Spleen (tissue), 11 donors: Measurements from ENCODE around the gene PPP1R17. TPM values are rescaled to one million over a fixed set of nuclear protein-coding genes. Genes with fewer than 3 reads are reported as not detected.
A peak's percentile ranks its signal among the peaks of the same experiment; 100 is the strongest.

Source experiments
- DNase-seq: peaks from one replicate; pipeline ENCODE4 v3.0.0-alpha.2; 2020
- H3K27ac ChIP-seq, 8 donors: fragments of 200-600 bp; sonication (generic) in 7 of 8; 1 replicate in 4 of 8; 2 replicates in 4 of 8; pipeline versions ENCODE4 v1.5.0 to v1.8.0; 2016 to 2021; ENCODE audit warnings: inconsistent platforms in 4 of 8, mild to moderate bottlenecking in 4 of 8, moderate library complexity in 1 of 8
- H3K27me3 ChIP-seq, 7 donors: fragments of 200-600 bp; sonication (generic) in 6 of 7; replicated peaks in 1 of 7; 1 replicate in 4 of 7; 2 replicates in 3 of 7; pipeline versions ENCODE4 v1.5.0 to v1.8.0; 2016 to 2021; ENCODE audit warnings: inconsistent platforms in 3 of 7, mild to moderate bottlenecking in 1 of 7
- H3K36me3 ChIP-seq, 6 donors: fragments of 200-600 bp; sonication (generic) in 5 of 6; 1 replicate in 4 of 6; 2 replicates in 2 of 6; pipeline versions ENCODE4 v1.5.0 to v1.8.0; 2016 to 2021; ENCODE audit warnings: inconsistent platforms in 2 of 6
- H3K4me1 ChIP-seq, 6 donors: fragments of 200-600 bp; sonication (generic) in 5 of 6; 1 replicate in 3 of 6; 2 replicates in 3 of 6; pipeline versions ENCODE4 v1.5.0 to v1.8.0; 2016 to 2021; ENCODE audit warnings: inconsistent platforms in 3 of 6
- H3K4me3 ChIP-seq, 8 donors: fragments of 200-600 bp; sonication (generic) in 7 of 8; 1 replicate in 4 of 8; 2 replicates in 4 of 8; pipeline versions ENCODE4 v1.5.0 to v1.8.0; 2016 to 2021; ENCODE audit warnings: inconsistent platforms in 4 of 8, mild to moderate bottlenecking in 4 of 8, moderate library complexity in 2 of 8
- H3K9me3 ChIP-seq, 8 donors: fragments of 200-600 bp; sonication (generic) in 7 of 8; 1 replicate in 4 of 8; 2 replicates in 4 of 8; pipeline versions ENCODE4 v1.5.0 to v1.8.0; 2016 to 2021; ENCODE audit warnings: inconsistent platforms in 4 of 8
- POLR2A ChIP-seq, 3 donors: fragments of 450-650 bp; IDR thresholded peaks; one replicate each; pipeline ENCODE4 v1.5.1; 2017; ENCODE audit warnings: antibody characterized with exemption in 3 of 3, mild to moderate bottlenecking in 1 of 3
- POLR2AphosphoS5 ChIP-seq, 3 donors: sonication (generic); formaldehyde crosslinking; IDR thresholded peaks; one replicate each; pipeline ENCODE4 v1.5.1; 2017; ENCODE audit warnings: antibody characterized with exemption in 3 of 3
- WGBS, 5 donors: extraction: QIAGEN DNeasy Blood & Tissue Kit in 3 of 5; methylation state at CpG; one replicate each; pipeline versions ENCODE4 v1.1.5 to v1.1.7; 2013 to 2018; 5-methylcytosine and 5-hydroxymethylcytosine counted together
- intact Hi-C: fragments of 100-400 bp; cut with DNase I; formaldehyde crosslinking; loops from one replicate; pipeline ENCODE4 v1.15.0; 2023; ENCODE audit warnings: low total_unique reads
- polyA plus RNA-seq, 3 donors: library from polyadenylated mRNA; stranded (reverse); fragments of 200-250 nt; gene quantifications; one replicate each; pipeline ENCODE4 v1.2.1, GENCODE V29; 2013
- total RNA-seq, 7 donors: library from RNA; depleted of rRNA in 3 of 7; stranded (reverse); fragments of >200 nt in 3 of 7; fragmentation: NEBNext Ultra II Directional in 4 of 7; extraction: Animal tissue kit (Norgen Biotek cat#: 25700) in 4 of 7; gene quantifications; one replicate each; pipeline versions ENCODE4 v1.1.0 to v1.2.1, GENCODE V29; 2016 to 2021
- TF ChIP-seq, protein P1 (sequence below), 11 experiments: fragments of 200-600 bp in 7 of 11; fragments of 450-650 bp in 4 of 11; sonication (generic) in 4 of 11; IDR thresholded peaks in 8 of 11; conservative IDR thresholded peaks in 3 of 11; 1 replicate in 7 of 11; 2 replicates in 4 of 11; pipeline versions ENCODE4 v1.4.0 to v1.8.0; 2016 to 2021; ENCODE audit warnings: antibody characterized with exemption in 11 of 11, inconsistent platforms in 4 of 11, mild to moderate bottlenecking in 1 of 11
- donor health status: healthy with polysubstance abuse.
- donor health status: DM: no; HTN: no; CAD: no; lungs with moderate emphysema.
- donor health status: DM: no; HTN: no; CAD: no.
- donor health status: Bipolar disorder and iron deficiency.
- donor health status: healthy.
- donor health status: DM: no; HTN: no; CAD: no.
- donor health status: DM: yes; HTN: yes; CAD: no.

PPP1R17 gene
- total and polyA plus RNA-seq, 10 donors, result 0.35 to 0.40 TPM; not detected in 8

DNA sequence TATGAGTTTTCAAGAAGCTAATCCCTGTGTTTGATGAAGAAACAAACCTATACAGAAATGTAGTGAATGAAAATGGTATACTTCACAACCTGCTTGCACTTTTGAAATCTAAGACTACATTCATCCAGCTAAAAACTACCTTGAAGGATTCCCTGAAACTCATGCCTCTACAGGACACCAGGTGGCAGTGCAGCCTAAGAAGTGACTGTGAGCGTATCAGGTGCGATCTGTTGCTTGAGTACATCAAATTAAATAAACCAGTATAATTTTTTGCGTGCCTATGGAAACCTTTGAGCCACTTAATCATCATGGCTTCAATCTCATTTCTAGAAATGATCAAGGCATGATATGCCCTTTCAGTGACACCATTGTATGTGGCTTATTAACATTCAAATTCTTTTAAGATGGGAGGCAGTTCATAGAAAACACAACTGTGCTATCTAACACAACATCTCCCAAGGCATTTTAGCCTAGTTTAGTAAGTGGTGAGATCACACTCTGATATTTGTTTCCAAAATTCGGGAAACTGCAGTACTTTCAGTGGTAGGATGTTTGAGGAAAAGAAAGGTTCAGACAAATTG, 57.4 kb downstream of the PPP1R17 start:
- Histone ChIP-seq H3K4me3 (no peak overlapping the region), H3K4me1 (no peaks in the 10 kb centered on the region), H3K36me3 (no peaks in the 10 kb centered on the region), H3K27me3 (peaks cover 0 to 12% (median 0%) of the 10 kb centered on the region in 7 donors), H3K9me3 (no peaks in the 10 kb centered on the region), H3K27ac (no peak overlapping the region)
- WGBS, 5 donors, result 1 to 5% (median 3%) methylated on average over 4 of the region's 4 CpGs
- DNase-seq, result no peak
- TF ChIP-seq, protein P1, sequence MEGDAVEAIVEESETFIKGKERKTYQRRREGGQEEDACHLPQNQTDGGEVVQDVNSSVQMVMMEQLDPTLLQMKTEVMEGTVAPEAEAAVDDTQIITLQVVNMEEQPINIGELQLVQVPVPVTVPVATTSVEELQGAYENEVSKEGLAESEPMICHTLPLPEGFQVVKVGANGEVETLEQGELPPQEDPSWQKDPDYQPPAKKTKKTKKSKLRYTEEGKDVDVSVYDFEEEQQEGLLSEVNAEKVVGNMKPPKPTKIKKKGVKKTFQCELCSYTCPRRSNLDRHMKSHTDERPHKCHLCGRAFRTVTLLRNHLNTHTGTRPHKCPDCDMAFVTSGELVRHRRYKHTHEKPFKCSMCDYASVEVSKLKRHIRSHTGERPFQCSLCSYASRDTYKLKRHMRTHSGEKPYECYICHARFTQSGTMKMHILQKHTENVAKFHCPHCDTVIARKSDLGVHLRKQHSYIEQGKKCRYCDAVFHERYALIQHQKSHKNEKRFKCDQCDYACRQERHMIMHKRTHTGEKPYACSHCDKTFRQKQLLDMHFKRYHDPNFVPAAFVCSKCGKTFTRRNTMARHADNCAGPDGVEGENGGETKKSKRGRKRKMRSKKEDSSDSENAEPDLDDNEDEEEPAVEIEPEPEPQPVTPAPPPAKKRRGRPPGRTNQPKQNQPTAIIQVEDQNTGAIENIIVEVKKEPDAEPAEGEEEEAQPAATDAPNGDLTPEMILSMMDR (IDR thresholded peaks at IDR 0.05 in 8 of 11, conservative IDR thresholded peaks at IDR 0.05 in 3 of 11), result peak; percentile 28 to 84 (median 73)
- TF ChIP-seq POLR2AphosphoS5 (IDR thresholded peaks at IDR 0.05), result no peak
- no peak for TF ChIP-seq POLR2A (IDR thresholded peaks at IDR 0.05)
- intact Hi-C loops, result loop anchor here (5.0 kb wide), 1 partner anchor 458 kb away; no protein-coding TSS in a partner anchor

DNA sequence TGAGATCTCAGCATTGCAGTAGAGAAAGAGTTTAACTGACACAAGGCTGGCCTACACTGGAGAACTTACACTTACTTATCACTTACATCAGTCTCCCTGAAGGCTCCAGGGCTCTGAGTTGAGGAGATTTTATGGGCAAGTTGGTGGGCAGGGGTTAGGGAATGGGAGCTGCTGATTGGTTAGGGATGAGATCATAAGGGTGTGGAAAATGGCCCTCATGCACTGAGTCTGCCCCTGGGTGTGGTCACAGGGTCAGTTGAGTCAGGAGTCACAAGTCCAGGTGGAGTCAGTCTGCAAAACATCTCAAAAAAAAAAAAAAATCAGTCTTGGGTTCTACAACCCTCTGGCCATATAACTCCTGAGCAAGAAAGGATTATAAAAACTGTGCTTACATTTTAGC, 60.5 kb downstream of the PPP1R17 start:
- intact Hi-C loops, result no loop called here
- TF ChIP-seq POLR2AphosphoS5 (IDR thresholded peaks at IDR 0.05) (no peak), POLR2A (IDR thresholded peaks at IDR 0.05) (no peak)
- TF ChIP-seq, protein P1 (IDR thresholded peaks at IDR 0.05 in 8 of 11, conservative IDR thresholded peaks at IDR 0.05 in 3 of 11), result no peak
- DNase-seq, result no peak

DNA sequence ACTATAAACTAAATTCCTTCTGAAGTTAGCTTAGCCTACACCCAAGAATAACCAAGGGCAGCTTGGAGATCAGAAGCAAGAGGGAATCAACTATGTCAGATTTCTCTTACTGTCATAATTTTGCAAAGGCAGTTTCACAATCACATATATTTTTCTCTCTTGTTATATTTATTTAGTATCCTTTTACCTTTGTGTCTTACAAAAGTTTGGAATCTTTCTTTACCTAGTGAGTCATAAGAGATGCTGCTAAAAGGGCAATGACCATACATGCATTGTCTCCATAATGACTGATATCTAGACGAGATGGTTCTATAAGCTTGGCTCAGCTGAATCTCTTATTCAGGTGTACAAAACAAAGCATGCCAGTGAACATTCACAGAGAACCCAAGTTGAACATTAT, 61.1 kb downstream of the PPP1R17 start:
- no peak for DNase-seq
- 88 to 95% (median 89%) methylated on average over 1 of the region's 1 CpG for WGBS, 5 donors
- intact Hi-C loops, result no loop called here
- Histone ChIP-seq H3K4me3 (no peak overlapping the region), H3K27me3 (peaks cover 0 to 7% (median 0%) of the 10 kb centered on the region in 7 donors), H3K4me1 (no peaks in the 10 kb centered on the region), H3K9me3 (no peaks in the 10 kb centered on the region), H3K27ac (no peak overlapping the region), H3K36me3 (no peaks in the 10 kb centered on the region)
- no peak for TF ChIP-seq POLR2AphosphoS5 (IDR thresholded peaks at IDR 0.05)
- TF ChIP-seq POLR2A (IDR thresholded peaks at IDR 0.05), result no peak
- TF ChIP-seq, protein P1 (IDR thresholded peaks at IDR 0.05 in 8 of 11, conservative IDR thresholded peaks at IDR 0.05 in 3 of 11), result no peak

More for the DNA sequence above, 60.5 kb downstream of the PPP1R17 start:
- Histone ChIP-seq H3K27ac (no peak overlapping the region), H3K4me1 (no peaks in the 10 kb centered on the region), H3K4me3 (no peak overlapping the region), H3K27me3 (peaks cover 0 to 7% (median 0%) of the 10 kb centered on the region in 7 donors), H3K36me3 (no peaks in the 10 kb centered on the region), H3K9me3 (no peaks in the 10 kb centered on the region)

DNA sequence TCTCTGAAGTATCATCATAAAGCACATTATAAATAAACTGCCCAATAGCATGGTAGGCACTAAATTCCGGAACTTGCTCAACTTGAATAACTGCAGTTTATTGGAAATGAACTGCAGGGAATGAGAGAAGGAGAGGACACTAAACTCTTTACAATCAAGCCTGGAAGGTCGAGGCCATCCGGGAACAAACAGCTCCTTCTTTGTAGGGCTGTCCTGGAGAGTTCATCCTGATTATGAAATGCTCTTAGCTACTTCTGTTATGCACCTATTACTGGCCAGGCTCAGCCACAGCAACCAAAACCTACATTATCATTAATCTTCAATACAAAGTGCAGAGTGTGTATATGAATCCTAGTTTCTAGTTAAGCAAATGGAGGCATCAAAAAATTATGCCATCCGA, 64.7 kb downstream of the PPP1R17 start:
- Histone ChIP-seq H3K36me3 (no peaks in the 10 kb centered on the region), H3K27me3 (no peaks in the 10 kb centered on the region), H3K4me3 (no peak overlapping the region), H3K4me1 (no peaks in the 10 kb centered on the region), H3K27ac (no peak overlapping the region), H3K9me3 (no peaks in the 10 kb centered on the region)
- intact Hi-C loops, result loop anchor here (10.0 kb wide), 1 partner anchor 733 kb away; no protein-coding TSS in a partner anchor
- no peak for DNase-seq
- 79 to 91% (median 83%) methylated on average over 4 of the region's 4 CpGs for WGBS, 5 donors
- TF ChIP-seq POLR2AphosphoS5 (IDR thresholded peaks at IDR 0.05) (no peak), POLR2A (IDR thresholded peaks at IDR 0.05) (no peak)
- TF ChIP-seq, protein P1 (IDR thresholded peaks at IDR 0.05 in 8 of 11, conservative IDR thresholded peaks at IDR 0.05 in 3 of 11), result no peak

Other genes starting within 250 kb of the PPP1R17 start
- not detected for gene ITPRID1, start 173.1 kb upstream of the PPP1R17 start, total RNA-seq
- not detected for gene ITPRID1, start 173.1 kb upstream of the PPP1R17 start, polyA plus RNA-seq